Progenitor cell of endocrine pancreas (in vitro differentiated cells): Measurements from ENCODE around the gene CNOT3. TPM values are rescaled to one million over a fixed set of nuclear protein-coding genes. Genes with fewer than 3 reads are reported as not detected.
A peak's percentile ranks its signal among the peaks of the same experiment; 100 is the strongest.

ENCODE experiments used
- DNase-seq: peaks from one replicate; pipeline ENCODE4 v3.0.0; 2021; ENCODE audit warnings: low spot score; ENCODE audit not compliant: unreplicated experiment
- H3K27ac Mint-ChIP-seq: 2 replicates; pipeline ENCODE4 v1.8.0; 2021; ENCODE audit warnings: mild to moderate bottlenecking, moderate library complexity, mixed read lengths
- H3K27me3 Mint-ChIP-seq: 2 replicates; pipeline ENCODE4 v1.8.0; 2021; ENCODE audit warnings: mixed read lengths
- H3K36me3 Mint-ChIP-seq: 2 replicates; pipeline ENCODE4 v1.8.0; 2022; ENCODE audit warnings: mixed read lengths; ENCODE audit not compliant: insufficient read depth
- H3K4me1 Mint-ChIP-seq: 2 replicates; pipeline ENCODE4 v1.8.0; 2021; ENCODE audit warnings: low read depth, mixed read lengths
- H3K4me3 Mint-ChIP-seq: 2 replicates; pipeline ENCODE4 v1.8.0; 2021; ENCODE audit warnings: low read depth, mild to moderate bottlenecking, moderate library complexity, mixed read lengths
- H3K9me3 Mint-ChIP-seq: 2 replicates; pipeline ENCODE4 v1.8.0; 2021; ENCODE audit warnings: low read depth, mixed read lengths
- CTCF ChIP-seq: fragments of 200-600 bp; sonication (generic); IDR thresholded peaks from one replicate; pipeline ENCODE4 v1.5.0; 2021; ENCODE audit warnings: antibody characterized with exemption, mild to moderate bottlenecking; ENCODE audit not compliant: unreplicated experiment
- total RNA-seq: library from RNA; stranded (reverse); gene quantifications from 2 replicates; pipeline ENCODE4 v1.2.1, GENCODE V29; 2021

Gene CNOT3
- total RNA-seq, 1 donor from 2014 or later: 77.3 TPM

GRCh38 chr19:54152878-54153524 lies 15.4 kb downstream of the CNOT3 start:
- H3K9me3 Mint-ChIP-seq: no peaks in the 10 kb centered on the region
- no peaks in the 10 kb centered on the region for H3K27me3 Mint-ChIP-seq
- DNase-seq: no peak
- no peaks in the 10 kb centered on the region for H3K4me1 Mint-ChIP-seq
- H3K36me3 Mint-ChIP-seq: peaks cover 21% of the 10 kb centered on the region
- no peak overlapping the region for H3K27ac Mint-ChIP-seq
- no peak for TF ChIP-seq CTCF
- no peak overlapping the region for H3K4me3 Mint-ChIP-seq

GRCh38 chr19:54153731-54154326 lies 16.3 kb downstream of the CNOT3 start:
- H3K4me1 Mint-ChIP-seq: peaks cover 5% of the 10 kb centered on the region
- H3K27me3 Mint-ChIP-seq: no peaks in the 10 kb centered on the region
- no peak overlapping the region for H3K4me3 Mint-ChIP-seq
- no peaks in the 10 kb centered on the region for H3K9me3 Mint-ChIP-seq
- DNase-seq: no peak
- peaks cover 21% of the 10 kb centered on the region for H3K36me3 Mint-ChIP-seq
- TF ChIP-seq CTCF: no peak
- no peak overlapping the region for H3K27ac Mint-ChIP-seq

GRCh38 chr19:54154603-54155345 lies 17.2 kb downstream of the CNOT3 start:
- Mint-ChIP-seq H3K9me3 (no peaks in the 10 kb centered on the region), H3K27ac (no peak overlapping the region), H3K4me3 (no peak overlapping the region), H3K36me3 (peaks cover 21% of the 10 kb centered on the region), H3K4me1 (peaks cover 7% of the 10 kb centered on the region), H3K27me3 (no peaks in the 10 kb centered on the region)
- no peak for DNase-seq
- no peak for TF ChIP-seq CTCF

- no peaks in the 10 kb centered on the region for H3K9me3 Mint-ChIP-seq
- no peak overlapping the region for H3K4me3 Mint-ChIP-seq
- peaks cover 18% of the 10 kb centered on the region for H3K36me3 Mint-ChIP-seq
- DNase-seq: no peak
- peaks cover 16% of the 10 kb centered on the region for H3K4me1 Mint-ChIP-seq
- H3K27me3 Mint-ChIP-seq: no peaks in the 10 kb centered on the region
- TF ChIP-seq CTCF: no peak
- no peak overlapping the region for H3K27ac Mint-ChIP-seq
These were observed 18.1 kb downstream of the CNOT3 start for GRCh38 chr19:54155694-54156093.

GRCh38 chr19:54156490-54156889 lies 18.9 kb downstream of the CNOT3 start:
- Mint-ChIP-seq H3K4me1 (peaks cover 20% of the 10 kb centered on the region), H3K36me3 (peaks cover 18% of the 10 kb centered on the region), H3K9me3 (no peaks in the 10 kb centered on the region), H3K4me3 (no peak overlapping the region), H3K27ac (peak overlapping the region; percentile 71), H3K27me3 (no peaks in the 10 kb centered on the region)
- DNase-seq: no peak
- no peak for TF ChIP-seq CTCF
